Skin epidermis (tissue), 12 donors: ENCODE measurements around the gene PEG3.
A peak's percentile ranks its signal among the peaks of the same experiment; 100 is the strongest.

Source experiments
- H3K27ac ChIP-seq, 21 experiments: fragments of 200-600 bp; sonication (generic) in 11 of 21; one replicate each; pipeline ENCODE4 v1.5.0; 2020; ENCODE audit warnings: mild to moderate bottlenecking in 3 of 21, inconsistent platforms in 2 of 21, moderate library complexity in 2 of 21
- H3K4me3 ChIP-seq, 7 experiments: fragments of 200-600 bp; sonication (generic) in 2 of 7; one replicate each; pipeline ENCODE4 v1.5.0; 2020; ENCODE audit warnings: inconsistent platforms in 2 of 7, mild to moderate bottlenecking in 2 of 7, moderate library complexity in 1 of 7

PEG3 gene

GRCh38 chr19:56839652-56840450 is 675 bp downstream of the PEG3 start:
- H3K27ac ChIP-seq = peak overlapping the region in 1 of 21 experiments; percentile 19
- H3K4me3 ChIP-seq = peak overlapping the region in 5 of 7 experiments; percentile 14 to 36 (median 21)

- Histone ChIP-seq H3K4me3 (peak overlapping the region in 5 of 7 experiments; percentile 19 to 36 (median 26)), H3K27ac (peak overlapping the region in 1 of 21 experiments; percentile 43)
Measured at GRCh38 chr19:56838909-56839651, 1.4 kb downstream of the PEG3 start.

- Histone ChIP-seq H3K4me3 (peak overlapping the region; percentile 14 to 41 (median 24)), H3K27ac (peak overlapping the region in 12 of 21 experiments; percentile 9 to 69 (median 47))
Measured at GRCh38 chr19:56838024-56838908, 2.3 kb downstream of the PEG3 start.

GRCh38 chr19:56837492-56838023 is 3.0 kb downstream of the PEG3 start:
- peak overlapping the region in 2 of 21 experiments; percentile 17 to 43 for H3K27ac ChIP-seq
- H3K4me3 ChIP-seq = peak overlapping the region in 4 of 7 experiments; percentile 24 to 41 (median 28)

GRCh38 chr19:56837004-56837403 is 3.5 kb downstream of the PEG3 start:
- H3K27ac ChIP-seq = peak overlapping the region in 1 of 21 experiments; percentile 17
- peak overlapping the region in 1 of 7 experiments; percentile 41 for H3K4me3 ChIP-seq

GRCh38 chr19:56836059-56836458 is 4.5 kb downstream of the PEG3 start:
- Histone ChIP-seq H3K4me3 (no peak overlapping the region), H3K27ac (no peak overlapping the region)

- H3K4me3 ChIP-seq = no peak overlapping the region
- H3K27ac ChIP-seq = no peak overlapping the region
Measured at GRCh38 chr19:56835401-56835800, 5.1 kb downstream of the PEG3 start.

GRCh38 chr19:56834564-56835375 is 5.8 kb downstream of the PEG3 start:
- Histone ChIP-seq H3K27ac (no peak overlapping the region), H3K4me3 (no peak overlapping the region)

GRCh38 chr19:56832352-56832928 is 8.1 kb downstream of the PEG3 start:
- no peak overlapping the region for H3K27ac ChIP-seq
- H3K4me3 ChIP-seq = no peak overlapping the region

- Histone ChIP-seq H3K4me3 (no peak overlapping the region), H3K27ac (no peak overlapping the region)
Measured at GRCh38 chr19:56831255-56831654, 9.3 kb downstream of the PEG3 start.

GRCh38 chr19:56829596-56829995 is 10.9 kb downstream of the PEG3 start:
- no peak overlapping the region for H3K27ac ChIP-seq
- H3K4me3 ChIP-seq = no peak overlapping the region

- Histone ChIP-seq H3K27ac (no peak overlapping the region), H3K4me3 (no peak overlapping the region)
Measured at GRCh38 chr19:56827708-56828107, 12.8 kb downstream of the PEG3 start.

GRCh38 chr19:56823956-56824355 is 16.6 kb downstream of the PEG3 start:
- no peak overlapping the region for H3K27ac ChIP-seq
- no peak overlapping the region for H3K4me3 ChIP-seq

- H3K4me3 ChIP-seq = no peak overlapping the region
- no peak overlapping the region for H3K27ac ChIP-seq
Measured at GRCh38 chr19:56823417-56823816, 17.1 kb downstream of the PEG3 start.

GRCh38 chr19:56822755-56823154 is 17.8 kb downstream of the PEG3 start:
- Histone ChIP-seq H3K4me3 (no peak overlapping the region), H3K27ac (no peak overlapping the region)

GRCh38 chr19:56821675-56822074 is 18.9 kb downstream of the PEG3 start:
- no peak overlapping the region for H3K27ac ChIP-seq

GRCh38 chr19:56821209-56821608 is 19.3 kb downstream of the PEG3 start:
- H3K27ac ChIP-seq = no peak overlapping the region
- no peak overlapping the region for H3K4me3 ChIP-seq

More at GRCh38 chr19:56821675-56822074, 18.9 kb downstream of the PEG3 start:
- no peak overlapping the region for H3K4me3 ChIP-seq

GRCh38 chr19:56819166-56819565 is 21.4 kb downstream of the PEG3 start:
- Histone ChIP-seq H3K27ac (no peak overlapping the region), H3K4me3 (no peak overlapping the region)
